GM23248 (cell line): ENCODE measurements around the gene NUP160.

Source experiments
- EZH2 ChIP-seq: fragments of 200-600 bp; sonication (generic); IDR thresholded peaks from 2 replicates; pipeline ENCODE4 v1.6.1; 2018; ENCODE audit warnings: antibody characterized with exemption, mild to moderate bottlenecking; ENCODE audit not compliant: insufficient read depth, poor library complexity, severe bottlenecking
- EZH2phosphoT487 ChIP-seq: fragments of 200-600 bp; sonication (generic); IDR thresholded peaks from 2 replicates; pipeline ENCODE4 v1.6.1; 2018; ENCODE audit warnings: antibody characterized with exemption, moderate library complexity, mild to moderate bottlenecking, low read depth; ENCODE audit not compliant: insufficient read depth

DNA sequence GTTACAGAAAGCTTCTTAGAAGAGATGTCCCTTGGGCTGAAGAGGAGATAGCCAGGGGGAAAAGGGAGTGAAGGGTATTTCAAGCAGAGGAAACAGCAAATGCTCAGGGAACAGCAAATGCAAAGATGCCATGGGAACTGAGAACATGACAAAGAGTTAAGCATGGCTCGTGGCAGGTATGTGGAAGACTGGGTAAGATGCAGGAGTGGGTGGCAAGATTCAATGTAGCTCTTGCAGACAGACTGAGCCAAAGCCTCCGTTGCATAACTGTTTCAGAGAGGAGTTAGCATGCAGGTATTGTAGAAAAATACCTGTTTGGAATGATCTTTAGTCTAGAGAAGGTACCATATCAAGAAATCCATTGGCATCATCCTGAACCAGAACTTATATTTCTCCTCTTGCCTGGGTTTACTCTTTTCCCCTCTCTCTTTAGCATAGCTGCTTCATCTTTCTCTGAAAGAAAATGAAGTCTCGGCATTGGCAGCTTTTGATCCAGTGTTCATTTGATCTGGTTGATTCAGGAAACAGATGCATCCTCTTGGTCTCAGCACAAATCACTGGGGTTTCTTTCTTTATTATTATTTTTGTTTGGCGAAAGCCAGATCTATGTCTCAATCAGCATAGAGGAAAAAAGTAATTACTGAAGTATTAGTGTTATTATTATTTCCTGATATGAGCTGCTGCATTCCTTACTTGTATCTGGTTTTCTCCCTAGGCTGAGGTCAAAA is 41.7 kb upstream of the NUP160 start:
- no peak for TF ChIP-seq EZH2phosphoT487
- no peak for TF ChIP-seq EZH2
